SK-N-SH treated with all-trans-retinoic acid at 6 μM for 48 hours (cell line): ENCODE measurements around the gene POU4F2.

Source experiments
- ARNTL ChIP-seq: fragments of 450-650 bp; formaldehyde crosslinking; IDR thresholded peaks from 2 replicates; pipeline ENCODE4 v1.5.0; 2020; ENCODE audit warnings: low read depth, mild to moderate bottlenecking, moderate library complexity, borderline replicate concordance
- CSDC2 ChIP-seq: fragments of 250-450 bp; sonication (Bioruptor Pico); IDR thresholded peaks from 2 replicates; pipeline ENCODE4 v1.5.0; 2020; ENCODE audit warnings: mild to moderate bottlenecking, moderate library complexity
- ESRRG ChIP-seq: fragments of 250-450 bp; sonication (Bioruptor Pico); IDR thresholded peaks from 2 replicates; pipeline ENCODE4 v1.6.1; 2021; ENCODE audit warnings: mild to moderate bottlenecking
- ISL1 ChIP-seq: fragments of 250-450 bp; sonication (Bioruptor Pico); IDR thresholded peaks from 2 replicates; pipeline ENCODE4 v2.1.2; 2022; ENCODE audit warnings: mild to moderate bottlenecking, moderate library complexity
- PATZ1 ChIP-seq: fragments of 250-450 bp; sonication (Bioruptor Pico); IDR thresholded peaks from 2 replicates; pipeline ENCODE4 v1.8.0; 2020; ENCODE audit warnings: mild to moderate bottlenecking, moderate library complexity, borderline replicate concordance
- POU6F1 ChIP-seq: fragments of 250-450 bp; sonication (Bioruptor Pico); IDR thresholded peaks from 2 replicates; pipeline ENCODE4 v1.8.0; 2021; ENCODE audit warnings: low read depth, mild to moderate bottlenecking, moderate library complexity, borderline replicate concordance
- PPARA ChIP-seq: fragments of 250-450 bp; sonication (Bioruptor Pico); IDR thresholded peaks from 2 replicates; pipeline ENCODE4 v1.5.0; 2020; ENCODE audit warnings: mild to moderate bottlenecking, borderline replicate concordance
- SNAI2 ChIP-seq: fragments of 250-450 bp; sonication (Bioruptor Pico); IDR thresholded peaks from 2 replicates; pipeline ENCODE4 v1.5.0; 2020; ENCODE audit warnings: mild to moderate bottlenecking, moderate library complexity
- ZC3H10 ChIP-seq: fragments of 250-450 bp; sonication (Bioruptor Pico); IDR thresholded peaks from 2 replicates; pipeline ENCODE4 v1.5.1; 2021; ENCODE audit warnings: mild to moderate bottlenecking, moderate library complexity
- ZFP30 ChIP-seq: fragments of 450-650 bp; formaldehyde crosslinking; IDR thresholded peaks from 2 replicates; pipeline ENCODE4 v1.5.0; 2022; ENCODE audit warnings: mild to moderate bottlenecking, moderate library complexity
- ZNF8 ChIP-seq: fragments of 450-650 bp; formaldehyde crosslinking; IDR thresholded peaks from 2 replicates; pipeline ENCODE4 v1.5.0; 2020; ENCODE audit warnings: mild to moderate bottlenecking, moderate library complexity

GRCh38 chr4:146650034-146650433 is 11.3 kb downstream of the POU4F2 start:
- TF ChIP-seq ZFP30 = no peak
- no peak for TF ChIP-seq PPARA
- TF ChIP-seq SNAI2 (CRISPR knock-in tag) = no peak
- no peak for TF ChIP-seq ISL1 (CRISPR knock-in tag)
- no peak for TF ChIP-seq CSDC2 (CRISPR knock-in tag)
- no peak for TF ChIP-seq ZC3H10 (CRISPR knock-in tag)
- TF ChIP-seq ARNTL (CRISPR knock-in tag) = no peak
- TF ChIP-seq POU6F1 (CRISPR knock-in tag) = no peak
- TF ChIP-seq ZNF8 (CRISPR knock-in tag) = no peak
- no peak for TF ChIP-seq PATZ1 (CRISPR knock-in tag)
- no peak for TF ChIP-seq ESRRG (CRISPR knock-in tag)
